H9 (cell line): ENCODE measurements around the gene NCOR2. TPM values are rescaled to one million over a fixed set of nuclear protein-coding genes. Genes with fewer than 3 reads are reported as not detected.

ENCODE experiments used
- DNase-seq: peaks from one replicate; pipeline ENCODE4 v3.0.0-alpha.2; 2017
- H2AFZ ChIP-seq: one replicate; pipeline ENCODE4 v1.6.1; 2013; ENCODE audit warnings: mild to moderate bottlenecking, low read length, control low read depth, moderate library complexity
- H2AK5ac ChIP-seq: 2 replicates; pipeline ENCODE4 v1.6.1; 2013; ENCODE audit warnings: low read length, control low read depth, mixed read lengths; ENCODE audit not compliant: insufficient read length
- H2BK120ac ChIP-seq: one replicate; pipeline ENCODE4 v1.6.1; 2013; ENCODE audit warnings: low read depth, mild to moderate bottlenecking, low read length, control low read depth, inconsistent platforms; ENCODE audit not compliant: poor library complexity, severe bottlenecking
- H2BK12ac ChIP-seq: 2 replicates; pipeline ENCODE4 v1.6.1; 2013; ENCODE audit warnings: low read length, control low read depth, mixed read lengths, low read depth; ENCODE audit not compliant: insufficient read length
- H2BK15ac ChIP-seq: 2 replicates; pipeline ENCODE4 v1.6.1; 2013; ENCODE audit warnings: low read depth, low read length, control low read depth
- H2BK20ac ChIP-seq: one replicate; pipeline ENCODE4 v1.6.1; 2013; ENCODE audit warnings: low read depth, mild to moderate bottlenecking, low read length, control low read depth, inconsistent platforms; ENCODE audit not compliant: poor library complexity, severe bottlenecking
- H2BK5ac ChIP-seq: 2 replicates; pipeline ENCODE4 v1.6.1; 2013; ENCODE audit warnings: low read length, control low read depth, mixed read lengths; ENCODE audit not compliant: insufficient read length
- H3K14ac ChIP-seq: 2 replicates; pipeline ENCODE4 v1.6.1; 2013; ENCODE audit warnings: low read length, control low read depth; ENCODE audit not compliant: insufficient read depth
- H3K18ac ChIP-seq: 2 replicates; pipeline ENCODE4 v1.6.1; 2013; ENCODE audit warnings: low read depth, mild to moderate bottlenecking, mixed read lengths, low read length, control low read depth; ENCODE audit not compliant: insufficient read length
- H3K23ac ChIP-seq: 2 replicates; pipeline ENCODE4 v1.6.1; 2013; ENCODE audit warnings: low read length, control low read depth, mixed read lengths, low read depth; ENCODE audit not compliant: insufficient read length
- H3K23me2 ChIP-seq: 2 replicates; pipeline ENCODE4 v1.6.1; 2013; ENCODE audit warnings: low read depth, mild to moderate bottlenecking, mixed read lengths, low read length, control low read depth; ENCODE audit not compliant: insufficient read length, poor library complexity, severe bottlenecking
- H3K27ac ChIP-seq: 2 replicates; pipeline ENCODE4 v1.5.1; 2013; ENCODE audit warnings: low read length, control low read depth, mixed read lengths, low read depth; ENCODE audit not compliant: insufficient read length
- H3K27me3 ChIP-seq: 2 replicates; pipeline ENCODE4 v1.6.1; 2013; ENCODE audit warnings: low read length, control low read depth, inconsistent platforms; ENCODE audit not compliant: insufficient read depth
- H3K4ac ChIP-seq: 2 replicates; pipeline ENCODE4 v1.6.1; 2013; ENCODE audit warnings: low read depth, mild to moderate bottlenecking, control low read depth, inconsistent platforms, low read length, moderate library complexity
- H3K4me1 ChIP-seq: 2 replicates; pipeline ENCODE4 v1.6.1; 2013; ENCODE audit warnings: low read length, control low read depth, inconsistent platforms; ENCODE audit not compliant: insufficient read depth
- H3K4me2 ChIP-seq: 2 replicates; pipeline ENCODE4 v1.6.1; 2013; ENCODE audit warnings: low read length, control low read depth, mixed read lengths; ENCODE audit not compliant: insufficient read length, insufficient read depth
- H3K56ac ChIP-seq: 2 replicates; pipeline ENCODE4 v1.6.1; 2013; ENCODE audit warnings: low read depth, mild to moderate bottlenecking, mixed read lengths, low read length, control low read depth; ENCODE audit not compliant: insufficient read length
- H3K79me1 ChIP-seq: 2 replicates; pipeline ENCODE4 v1.6.1; 2013; ENCODE audit warnings: low read depth, mild to moderate bottlenecking, moderate library complexity, low read length, control low read depth, inconsistent platforms; ENCODE audit not compliant: insufficient read depth, poor library complexity, severe bottlenecking
- H3K79me2 ChIP-seq: 2 replicates; pipeline ENCODE4 v1.6.1; 2013; ENCODE audit warnings: low read length, control low read depth, inconsistent platforms; ENCODE audit not compliant: insufficient read depth
- H3K9ac ChIP-seq: 2 replicates; pipeline ENCODE4 v1.6.1; 2013; ENCODE audit warnings: low read length, control low read depth, mixed read lengths; ENCODE audit not compliant: insufficient read length; ENCODE audit errors: extremely low read depth
- H3K9me3 ChIP-seq: one replicate; pipeline ENCODE4 v1.6.1; 2013; ENCODE audit warnings: low read depth, low read length, inconsistent platforms; ENCODE audit not compliant: control insufficient read depth
- H3T11ph ChIP-seq: one replicate; pipeline ENCODE4 v1.6.1; 2013; ENCODE audit warnings: mild to moderate bottlenecking, low read length, control low read depth, inconsistent platforms
- H4K20me1 ChIP-seq: one replicate; pipeline ENCODE4 v1.6.1; 2013; ENCODE audit not compliant: control insufficient read depth, insufficient read length, insufficient read depth
- H4K5ac ChIP-seq: 2 replicates; pipeline ENCODE4 v1.6.1; 2013; ENCODE audit warnings: low read depth, mild to moderate bottlenecking, mixed read lengths, low read length, control low read depth; ENCODE audit not compliant: insufficient read length
- H4K8ac ChIP-seq: replicated peaks from 2 replicates; pipeline ENCODE4 v1.6.1; 2013; ENCODE audit warnings: low read length, control low read depth, mixed read lengths, low read depth; ENCODE audit not compliant: insufficient read length
- H4K91ac ChIP-seq: 2 replicates; pipeline ENCODE4 v1.6.1; 2013; ENCODE audit warnings: low read depth, mild to moderate bottlenecking, moderate library complexity, mixed read lengths, low read length, control low read depth; ENCODE audit not compliant: insufficient read length
- H3K27ac Mint-ChIP-seq, 3 experiments: 2 replicates in 2 of 3; 3 replicates in 1 of 3; pipeline ENCODE4 v1.8.0; 2020 to 2021; ENCODE audit warnings: mixed read lengths in 3 of 3, mild to moderate bottlenecking in 1 of 3, moderate library complexity in 1 of 3
- H3K27me3 Mint-ChIP-seq: 2 replicates; pipeline ENCODE4 v1.8.0; 2021; ENCODE audit warnings: low read depth, mild to moderate bottlenecking, moderate library complexity, mixed read lengths
- H3K36me3 Mint-ChIP-seq, 3 experiments: 2 replicates in 2 of 3; 3 replicates in 1 of 3; pipeline ENCODE4 v1.8.0; 2020 to 2021; ENCODE audit warnings: low read depth in 3 of 3, mixed read lengths in 3 of 3; ENCODE audit not compliant: insufficient read depth in 1 of 3
- H3K4me1 Mint-ChIP-seq, 2 experiments: 2 replicates each; pipeline ENCODE4 v1.8.0; 2020; ENCODE audit warnings: mixed read lengths in 2 of 2
- H3K4me3 Mint-ChIP-seq, 2 experiments: 2 replicates in 1 of 2; 3 replicates in 1 of 2; pipeline ENCODE4 v1.8.0; 2020 to 2021; ENCODE audit warnings: mild to moderate bottlenecking in 2 of 2, mixed read lengths in 2 of 2, moderate library complexity in 1 of 2
- H3K9me3 Mint-ChIP-seq, 2 experiments: 2 replicates in 1 of 2; 3 replicates in 1 of 2; pipeline ENCODE4 v1.8.0; 2020; ENCODE audit warnings: mild to moderate bottlenecking in 2 of 2, mixed read lengths in 2 of 2, moderate library complexity in 1 of 2
- CTCF ChIP-seq: fragments of 200-600 bp; sonication (generic); conservative IDR thresholded peaks from 3 replicates; pipeline ENCODE4 v1.8.0; 2021; ENCODE audit warnings: antibody characterized with exemption, mild to moderate bottlenecking
- WGBS: extraction: QIAGEN DNeasy Blood & Tissue Kit; methylation state at CpG from one replicate; pipeline ENCODE4 v1.1.7; 2013; ENCODE audit warnings: missing lambda C conversion rate, low lambda C conversion rate, mixed read lengths; ENCODE audit not compliant: insufficient read length; ENCODE audit errors: extremely low coverage; 5-methylcytosine and 5-hydroxymethylcytosine counted together
- total RNA-seq: library from RNA; stranded (reverse); gene quantifications from 2 replicates; pipeline ENCODE4 v1.2.1, GENCODE V29; 2021

Gene NCOR2
- total RNA-seq, 1 experiment from 2014 or later, result 226 TPM

GRCh38 chr12:124578854-124579253 is 11.4 kb upstream of the NCOR2 start:
- Histone ChIP-seq H3K27me3 (no peaks in the 10 kb centered on the region), H3K4ac (no peak overlapping the region), H3K4me2 (no peak overlapping the region), H2AFZ (no peak overlapping the region), H4K5ac (no peak overlapping the region), H2BK15ac (no peak overlapping the region), H2BK20ac (no peak overlapping the region), H4K91ac (no peak overlapping the region), H3K56ac (no peak overlapping the region), H2AK5ac (no peak overlapping the region), H3K23ac (no peak overlapping the region), H3K9me3 (no peaks in the 10 kb centered on the region), H3K27ac (no peak overlapping the region), H3K9ac (no peak overlapping the region), H3K79me2 (no peaks in the 10 kb centered on the region), H3K23me2 (no peaks in the 10 kb centered on the region), H2BK120ac (no peak overlapping the region), H4K20me1 (no peaks in the 10 kb centered on the region), H2BK12ac (no peak overlapping the region), H2BK5ac (no peak overlapping the region), H3K14ac (no peak overlapping the region), H3K4me1 (no peaks in the 10 kb centered on the region), H4K8ac (no peak overlapping the region), H3K18ac (no peak overlapping the region), H3K79me1 (no peaks in the 10 kb centered on the region), H3T11ph (no peak overlapping the region)
- H3K4me1 Mint-ChIP-seq, result peaks cover 7 to 14% of the 10 kb centered on the region in 2 experiments
- no peak for DNase-seq
- peaks cover 0 to 7% of the 10 kb centered on the region in 2 experiments; a peak in 3 of 5 replicates for H3K9me3 Mint-ChIP-seq
- peaks cover 3 to 12% (median 9%) of the 10 kb centered on the region in 3 experiments; a peak in 5 of 7 replicates for H3K36me3 Mint-ChIP-seq
- no peak for TF ChIP-seq CTCF
- WGBS, result no CpG with 5 or more reads among the region's 3 CpGs
- H3K27me3 Mint-ChIP-seq, result peaks cover 13% of the 10 kb centered on the region; the same call in 1 of the 2 replicates
- no peak overlapping the region for H3K4me3 Mint-ChIP-seq
- no peak overlapping the region for H3K27ac Mint-ChIP-seq
